ENCODE data around the gene HBE1. TPM values are rescaled to one million over a fixed set of nuclear protein-coding genes. Genes with fewer than 3 reads are reported as not detected.

The HBE1 gene
- total and polyA plus RNA-seq, 9 of the 15 experiments (the other 6 are each of a cell fraction or from before 2014, with no cell fraction given), result 612 to 10,250 (median 2,181) TPM

- no peak for TF ChIP-seq DNMT1 (IDR thresholded peaks at IDR 0.05)
- no peak for TF ChIP-seq NFE2 (IDR thresholded peaks at IDR 0.05; ENCODE audit: low read depth)
- no peak for TF ChIP-seq TSC22D4 (tag; IDR thresholded peaks at IDR 0.05)
- no peak for TF ChIP-seq ZNF740 (CRISPR knock-in tag; IDR thresholded peaks at IDR 0.05)
- no peak for TF ChIP-seq ZNF740 (tag; IDR thresholded peaks at IDR 0.05)
- TF ChIP-seq TOE1 (IDR thresholded peaks at IDR 0.05; ENCODE audit: borderline replicate concordance), result no peak
- TF ChIP-seq TOE1 (CRISPR knock-in tag; IDR thresholded peaks at IDR 0.05; ENCODE audit: borderline replicate concordance, low read depth), result no peak
- no peak for TF ChIP-seq OTX1 (CRISPR knock-in tag; IDR thresholded peaks at IDR 0.05)
- TF ChIP-seq SMC3 (conservative IDR thresholded peaks at IDR 0.05; ENCODE audit: insufficient read depth, low read depth, low read length), result no peak
- TF ChIP-seq HDAC2 (IDR thresholded peaks at IDR 0.05), result peak; percentile 55; the same call in 1 of the 2 replicates
- no peak for TF ChIP-seq MYBL2 (IDR thresholded peaks at IDR 0.05; ENCODE audit: low read depth)
- no peak for TF ChIP-seq MYBL2 (CRISPR knock-in tag; IDR thresholded peaks at IDR 0.05; ENCODE audit: borderline replicate concordance)
- TF ChIP-seq ARID3B (CRISPR knock-in tag; IDR thresholded peaks at IDR 0.05; ENCODE audit: borderline replicate concordance), result no peak
- TF ChIP-seq ZNF12 (CRISPR knock-in tag; IDR thresholded peaks at IDR 0.05), result no peak
- TF ChIP-seq RNF2 (IDR thresholded peaks at IDR 0.05), result no peak
- TF ChIP-seq SRSF3 (IDR thresholded peaks at IDR 0.05; ENCODE audit: insufficient read depth, low read length), result no peak
- peak; percentile 80 for TF ChIP-seq ZEB2 (IDR thresholded peaks at IDR 0.05)
- TF ChIP-seq MCM7 (IDR thresholded peaks at IDR 0.05), result no peak
- no peak for TF ChIP-seq SFPQ (IDR thresholded peaks at IDR 0.05; ENCODE audit: low read depth, low read length)
- no peak for TF ChIP-seq ZNF133 (CRISPR knock-in tag; IDR thresholded peaks at IDR 0.05)
- no peak for TF ChIP-seq BCL6 (CRISPR knock-in tag; IDR thresholded peaks at IDR 0.05)
- no peak for TF ChIP-seq ZNF217 (CRISPR knock-in tag; IDR thresholded peaks at IDR 0.05)
- TF ChIP-seq CREBBP (IDR thresholded peaks at IDR 0.05; ENCODE audit: low read depth, low read length), result no peak
Observed at GRCh38 chr11:5267033-5267563, 2.6 kb downstream of the HBE1 start (continued).

Data from K562 (cell line).